Natural killer cell (primary cell): Measurements from ENCODE around the gene IGFBP2. TPM values are rescaled to one million over a fixed set of nuclear protein-coding genes. Genes with fewer than 3 reads are reported as not detected.
A peak's percentile ranks its signal among the peaks of the same experiment; 100 is the strongest.

ENCODE experiments used
- ATAC-seq, 3 donors: fragments of 150-1000 bp in 2 of 3; fragments of 200-7000 bp in 1 of 3; cut with Tn5 transposase; 1 replicate in 1 of 3; 2 replicates in 2 of 3; pipeline ENCODE4 v1.10.0; 2021; ENCODE audit warnings: mild to moderate bottlenecking in 2 of 3, moderate library complexity in 2 of 3
- DNase-seq, 2 donors: peaks; one replicate each; pipeline versions ENCODE4 v3.0.0 to v3.0.0-alpha.2; 2013 to 2021; ENCODE audit warnings: mixed read lengths in 1 of 2
- H3K27ac ChIP-seq: one replicate; pipeline ENCODE4 v1.5.1; 2013; ENCODE audit warnings: mild to moderate bottlenecking, low read length
- H3K27me3 ChIP-seq: one replicate; pipeline ENCODE4 v1.6.1; 2013; ENCODE audit warnings: low read length; ENCODE audit not compliant: control insufficient read depth, insufficient read depth
- H3K36me3 ChIP-seq: one replicate; pipeline ENCODE4 v1.6.1; 2013; ENCODE audit warnings: low read length; ENCODE audit not compliant: control insufficient read depth, insufficient read depth
- H3K4me1 ChIP-seq: one replicate; pipeline ENCODE4 v1.6.1; 2013; ENCODE audit warnings: low read length; ENCODE audit not compliant: control insufficient read depth, insufficient read depth
- H3K4me3 ChIP-seq: one replicate; pipeline ENCODE4 v1.5.1; 2013; ENCODE audit warnings: low read length
- H3K9me3 ChIP-seq: one replicate; pipeline ENCODE4 v1.6.1; 2013; ENCODE audit warnings: low read length; ENCODE audit not compliant: control insufficient read depth, insufficient read depth
- H3K27ac Mint-ChIP-seq, 2 donors: one replicate each; pipeline ENCODE4 v1.8.0; 2022; ENCODE audit warnings: mild to moderate bottlenecking in 2 of 2, mixed read lengths in 2 of 2, moderate library complexity in 1 of 2
- H3K27me3 Mint-ChIP-seq, 2 donors: one replicate each; pipeline ENCODE4 v1.8.0; 2022; ENCODE audit warnings: low read depth in 2 of 2, mixed read lengths in 2 of 2
- H3K36me3 Mint-ChIP-seq: one replicate; pipeline ENCODE4 v1.8.0; 2022; ENCODE audit warnings: mixed read lengths
- H3K4me1 Mint-ChIP-seq, 2 donors: one replicate each; pipeline ENCODE4 v1.8.0; 2022; ENCODE audit warnings: mixed read lengths in 2 of 2
- H3K4me3 Mint-ChIP-seq: one replicate; pipeline ENCODE4 v1.8.0; 2022; ENCODE audit warnings: mild to moderate bottlenecking, moderate library complexity, mixed read lengths
- H3K9me3 Mint-ChIP-seq, 2 donors: one replicate each; pipeline ENCODE4 v1.8.0; 2022; ENCODE audit warnings: mixed read lengths in 2 of 2
- CTCF ChIP-seq: fragments of 200-600 bp; IDR thresholded peaks from one replicate; pipeline ENCODE4 v1.8.0; 2022; ENCODE audit warnings: antibody characterized with exemption
- WGBS: methylation state at CpG from one replicate; pipeline ENCODE4 v1.1.7; 2013; ENCODE audit warnings: missing lambda C conversion rate; ENCODE audit not compliant: insufficient coverage; 5-methylcytosine and 5-hydroxymethylcytosine counted together
- intact Hi-C: fragments of 100-400 bp; cut with micrococcal nuclease; formaldehyde crosslinking; loops from one replicate; pipeline ENCODE4 v1.14.2; 2022
- total RNA-seq, 4 donors: library from RNA; stranded (reverse); fragments of 120-200 nt in 1 of 4; gene quantifications; one replicate each; pipeline versions ENCODE4 v1.2.3 to v1.2.4, GENCODE V29; 2013 to 2022

The IGFBP2 gene
- total RNA-seq, 3 donors from 2014 or later (not counting 1 experiment from before 2014, with no cell fraction given): 0.21 TPM; not detected in 2

GRCh38 chr2:216660496-216660895 is 27.3 kb downstream of the IGFBP2 start:
- H3K4me3 Mint-ChIP-seq: no peak overlapping the region
- DNase-seq (no peak), ATAC-seq (no peak)
- H3K27ac ChIP-seq: no peak overlapping the region
- no peak overlapping the region for H3K27ac Mint-ChIP-seq
- no peaks in the 10 kb centered on the region for H3K36me3 Mint-ChIP-seq
- no peak for TF ChIP-seq CTCF
- H3K4me3 ChIP-seq: no peak overlapping the region
- 88% methylated on average over 10 of the region's 10 CpGs for WGBS
- no peaks in the 10 kb centered on the region for H3K27me3 Mint-ChIP-seq
- no peaks in the 10 kb centered on the region for H3K9me3 Mint-ChIP-seq
- no peaks in the 10 kb centered on the region for H3K4me1 Mint-ChIP-seq
- no peaks in the 10 kb centered on the region for H3K9me3 ChIP-seq
- no peaks in the 10 kb centered on the region for H3K36me3 ChIP-seq
- no peaks in the 10 kb centered on the region for H3K27me3 ChIP-seq
- intact Hi-C loops: no loop called here
- H3K4me1 ChIP-seq: no peaks in the 10 kb centered on the region

GRCh38 chr2:216661051-216661450 is 27.8 kb downstream of the IGFBP2 start:
- Mint-ChIP-seq H3K27me3 (no peaks in the 10 kb centered on the region), H3K27ac (no peak overlapping the region), H3K36me3 (no peaks in the 10 kb centered on the region), H3K9me3 (no peaks in the 10 kb centered on the region), H3K4me3 (no peak overlapping the region), H3K4me1 (no peaks in the 10 kb centered on the region)
- Histone ChIP-seq H3K36me3 (no peaks in the 10 kb centered on the region), H3K4me3 (no peak overlapping the region), H3K4me1 (no peaks in the 10 kb centered on the region), H3K9me3 (no peaks in the 10 kb centered on the region), H3K27ac (no peak overlapping the region), H3K27me3 (no peaks in the 10 kb centered on the region)
- WGBS: 99% methylated on average over 5 of the region's 5 CpGs
- ATAC-seq: no peak
- TF ChIP-seq CTCF: no peak
- intact Hi-C loops: no loop called here
- DNase-seq: no peak

- H3K9me3 Mint-ChIP-seq: no peaks in the 10 kb centered on the region
- Histone ChIP-seq H3K36me3 (no peaks in the 10 kb centered on the region), H3K4me3 (no peak overlapping the region), H3K9me3 (no peaks in the 10 kb centered on the region), H3K4me1 (no peaks in the 10 kb centered on the region), H3K27me3 (no peaks in the 10 kb centered on the region), H3K27ac (no peak overlapping the region)
- H3K4me3 Mint-ChIP-seq: no peak overlapping the region
- H3K27me3 Mint-ChIP-seq: peaks cover 4 to 6% of the 10 kb centered on the region in 2 donors
- H3K27ac Mint-ChIP-seq: no peak overlapping the region
- 87% methylated on average over 20 of the region's 20 CpGs for whole genome bisulfite sequencing
- peak in 2 of 3 donors; percentile 29 to 61 for ATAC-seq
- peak in 1 of 2 donors; percentile 32 for DNase-seq
- intact Hi-C loops: no loop called here
- no peaks in the 10 kb centered on the region for H3K36me3 Mint-ChIP-seq
- TF ChIP-seq CTCF: no peak
- peaks cover 4 to 5% of the 10 kb centered on the region in 2 donors for H3K4me1 Mint-ChIP-seq
Observed at GRCh38 chr2:216661639-216662375, 28.6 kb downstream of the IGFBP2 start.

GRCh38 chr2:216663106-216663505 is 29.9 kb downstream of the IGFBP2 start:
- no peak for TF ChIP-seq CTCF
- Mint-ChIP-seq H3K4me3 (no peak overlapping the region), H3K9me3 (no peaks in the 10 kb centered on the region), H3K27me3 (peaks cover 7 to 8% of the 10 kb centered on the region in 2 donors), H3K36me3 (no peaks in the 10 kb centered on the region), H3K4me1 (peaks cover 4 to 5% of the 10 kb centered on the region in 2 donors), H3K27ac (no peak overlapping the region)
- H3K36me3 ChIP-seq: no peaks in the 10 kb centered on the region
- H3K27ac ChIP-seq: no peak overlapping the region
- no peaks in the 10 kb centered on the region for H3K9me3 ChIP-seq
- intact Hi-C loops: no loop called here
- DNase-seq: no peak
- ATAC-seq: no peak
- WGBS: 85% methylated on average over 1 of the region's 1 CpG
- H3K4me1 ChIP-seq: no peaks in the 10 kb centered on the region
- H3K4me3 ChIP-seq: no peak overlapping the region
- no peaks in the 10 kb centered on the region for H3K27me3 ChIP-seq
